Activated CD4-positive, alpha-beta memory T cell treated with anti-CD3 and anti-CD28 coated beads, Interleukin-2, amount 10 ng/mL, durations not matched to agents 7 days and 5 days (primary cell): ENCODE results near the gene VDAC2. TPM values are rescaled to one million over a fixed set of nuclear protein-coding genes. Genes with fewer than 3 reads are reported as not detected.
"Not testable (repeated sequence)": the region's sequence is repeated elsewhere in the genome, so short reads cannot be mapped to it uniquely, and the experiment has no call there.

Source experiments
- CTCF ChIA-PET: fragments of 350-600 bp; sonication (Branson Sonifier 250); formaldehyde crosslinking; loops from one replicate; lab custom pipeline; 2021; ENCODE audit warnings: antibody characterized with exemption, inconsistent platforms; lab: Charles Lee
- POLR2A ChIA-PET: fragments of 350-600 bp; sonication (Branson Sonifier 250); formaldehyde crosslinking; loops from one replicate; lab custom pipeline; 2021; ENCODE audit warnings: antibody characterized with exemption; lab: Charles Lee
- DNase-seq: peaks from one replicate; pipeline ENCODE4 v3.0.0-alpha.2; 2020
- H3K27ac Mint-ChIP-seq: one replicate; pipeline ENCODE4 v1.8.0; 2021; ENCODE audit warnings: mild to moderate bottlenecking, mixed read lengths
- H3K27me3 Mint-ChIP-seq: one replicate; pipeline ENCODE4 v1.8.0; 2021; ENCODE audit warnings: mixed read lengths
- H3K36me3 Mint-ChIP-seq: one replicate; pipeline ENCODE4 v1.8.0; 2021; ENCODE audit warnings: low read depth, mixed read lengths
- H3K4me1 Mint-ChIP-seq: one replicate; pipeline ENCODE4 v1.8.0; 2021; ENCODE audit warnings: mixed read lengths
- H3K4me3 Mint-ChIP-seq: one replicate; pipeline ENCODE4 v1.8.0; 2021; ENCODE audit warnings: mild to moderate bottlenecking, mixed read lengths
- H3K9me3 Mint-ChIP-seq: one replicate; pipeline ENCODE4 v1.8.0; 2021; ENCODE audit warnings: mixed read lengths
- total RNA-seq, 2 experiments: library from RNA; stranded (reverse); gene quantifications; one replicate each; pipeline ENCODE4 v1.2.3, GENCODE V29; 2021

Gene VDAC2
- total RNA-seq, 2 experiments from 2014 or later: 128 to 133 TPM

DNA sequence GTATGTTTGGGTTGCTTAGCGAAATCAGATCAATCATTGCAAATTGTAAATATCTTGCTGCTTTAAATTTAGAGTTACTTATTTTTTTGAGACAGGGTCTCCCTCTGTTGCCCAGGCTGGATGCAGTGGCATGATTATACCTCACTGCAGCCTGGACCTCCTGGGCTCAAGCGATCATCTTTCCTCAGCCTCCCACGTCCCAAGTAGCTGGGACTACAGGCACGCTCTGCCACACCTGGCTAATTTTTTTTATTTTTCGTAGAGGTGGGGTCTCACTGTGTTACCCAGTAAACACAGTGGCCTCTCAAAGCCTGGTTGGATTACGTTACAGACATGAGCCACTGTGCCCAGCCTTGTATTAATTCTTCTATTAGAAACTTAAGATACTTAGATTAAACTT, 1.7 kb downstream of the VDAC2 start:
- POLR2A ChIA-PET: interaction anchor here (0.5 to 5.1 kb wide), 6 partner anchors 11 to 1238 kb away, joined by 3 to 193 read pairs (median 34); partner anchors contain the start of genes COMTD1 and SAMD8
- CTCF ChIA-PET: interaction anchor here (4.4 to 5.2 kb wide), 2 partner anchors 20 to 25 kb away, joined by 54 to 130 read pairs; partner anchors contain the start of gene COMTD1
- Mint-ChIP-seq H3K36me3 (peaks cover 41% of the 10 kb centered on the region), H3K4me1 (peaks cover 47% of the 10 kb centered on the region), H3K4me3 (peak overlapping the region; percentile 50), H3K27me3 (no peaks in the 10 kb centered on the region), H3K27ac (peak overlapping the region; percentile 91), H3K9me3 (no peaks in the 10 kb centered on the region)
- DNase-seq: no peak

DNA sequence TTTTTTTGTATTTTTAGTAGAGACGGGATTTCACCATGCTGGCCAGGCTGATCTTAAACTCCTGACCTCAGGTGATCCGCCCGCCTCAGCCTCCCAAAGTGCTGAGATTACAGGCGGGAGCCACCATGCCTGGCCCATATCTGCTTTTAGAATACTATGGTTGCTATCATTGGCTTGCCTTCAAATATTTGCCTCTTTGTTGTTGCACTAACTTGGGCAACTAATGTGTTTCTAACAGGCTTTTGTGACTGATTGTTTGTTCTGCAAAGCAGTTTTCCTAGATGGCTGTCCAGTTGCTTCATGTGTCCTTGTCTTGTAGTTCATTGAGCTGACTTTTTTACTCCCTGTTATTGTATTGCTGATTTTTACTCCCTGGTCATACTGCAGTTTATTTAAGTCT, 9.7 kb downstream of the VDAC2 start:
- H3K27me3 Mint-ChIP-seq: no peaks in the 10 kb centered on the region
- H3K27ac Mint-ChIP-seq: no peak overlapping the region
- ChIA-PET CTCF (interaction anchor here (1.4 to 1.5 kb wide), 2 partner anchors 10 to 32 kb away, joined by 4 to 7 read pairs; no protein-coding TSS in a partner anchor), POLR2A (interaction anchor here (6.1 kb wide), 1 partner anchor 10 kb away, joined by 50 read pairs; the partner anchor contains the start of gene VDAC2)
- peaks cover 77% of the 10 kb centered on the region for H3K36me3 Mint-ChIP-seq
- H3K9me3 Mint-ChIP-seq: no peaks in the 10 kb centered on the region
- DNase-seq: no peak
- no peak overlapping the region for H3K4me3 Mint-ChIP-seq
- peaks cover 40% of the 10 kb centered on the region for H3K4me1 Mint-ChIP-seq

DNA sequence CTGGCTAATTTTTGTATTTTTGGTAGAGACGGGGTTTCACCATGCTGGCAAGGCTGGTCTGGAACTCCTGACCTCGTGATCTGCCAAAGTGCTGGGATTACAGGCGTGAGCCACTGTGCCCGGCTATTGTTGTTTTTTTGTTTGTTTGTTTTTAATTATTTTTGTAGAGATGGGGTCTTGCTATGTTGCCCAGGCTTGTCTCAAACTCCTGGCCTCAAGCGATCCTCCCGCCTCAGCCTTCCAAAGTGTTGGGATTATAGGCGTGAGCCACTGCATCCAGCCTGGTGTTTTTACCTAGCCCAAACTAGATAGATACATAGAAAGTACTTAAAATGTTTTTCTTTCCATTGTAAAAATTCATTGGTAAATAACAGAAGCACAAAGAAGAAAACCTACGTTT, 10.9 kb downstream of the VDAC2 start:
- not testable (repeated sequence) for H3K27me3 Mint-ChIP-seq, H3K9me3 Mint-ChIP-seq, H3K27ac Mint-ChIP-seq, H3K4me3 Mint-ChIP-seq, DNase-seq
- ChIA-PET POLR2A (interaction anchor here (6.1 kb wide), 1 partner anchor 11 kb away, joined by 50 read pairs; the partner anchor contains the start of gene VDAC2), CTCF (interaction anchor here (1.2 kb wide), 1 partner anchor 9 kb away, joined by 4 read pairs; no protein-coding TSS in a partner anchor)
- peaks cover 77% of the 10 kb centered on the region for H3K36me3 Mint-ChIP-seq
- peaks cover 42% of the 10 kb centered on the region for H3K4me1 Mint-ChIP-seq

DNA sequence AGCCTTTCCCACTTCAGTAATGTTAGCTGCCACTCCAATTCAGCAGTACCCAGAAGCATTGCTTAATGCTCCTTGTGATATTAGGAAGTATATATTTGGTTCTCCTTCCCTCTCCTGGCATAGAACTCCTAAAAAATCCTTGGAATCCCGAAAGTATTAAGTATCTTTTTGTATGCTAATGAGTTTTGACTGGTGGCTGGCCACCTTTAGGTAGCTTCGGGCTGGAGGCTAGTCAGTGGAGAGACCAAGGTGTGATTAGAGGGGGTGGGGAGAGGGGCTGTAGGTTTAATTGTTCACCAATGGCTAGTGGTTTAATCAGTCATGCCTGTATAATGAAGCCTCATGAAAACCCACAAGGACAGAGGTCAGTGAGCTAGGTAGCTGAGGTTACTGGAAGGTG, 12.9 kb downstream of the VDAC2 start:
- DNase-seq: no peak
- CTCF ChIA-PET: interaction anchor here (0.7 to 1.4 kb wide), 4 partner anchors 8 to 14 kb away, joined by 3 to 5 read pairs (median 3); partner anchors contain the start of gene COMTD1
- no peaks in the 10 kb centered on the region for H3K9me3 Mint-ChIP-seq
- H3K4me1 Mint-ChIP-seq: peaks cover 45% of the 10 kb centered on the region
- H3K36me3 Mint-ChIP-seq: peaks cover 62% of the 10 kb centered on the region
- no peak overlapping the region for H3K4me3 Mint-ChIP-seq
- H3K27me3 Mint-ChIP-seq: no peaks in the 10 kb centered on the region
- POLR2A ChIA-PET: interaction anchor here (0.7 to 6.1 kb wide), 3 partner anchors 10 to 24 kb away, joined by 3 to 50 read pairs (median 14); partner anchors contain the start of gene VDAC2
- no peak overlapping the region for H3K27ac Mint-ChIP-seq

DNA sequence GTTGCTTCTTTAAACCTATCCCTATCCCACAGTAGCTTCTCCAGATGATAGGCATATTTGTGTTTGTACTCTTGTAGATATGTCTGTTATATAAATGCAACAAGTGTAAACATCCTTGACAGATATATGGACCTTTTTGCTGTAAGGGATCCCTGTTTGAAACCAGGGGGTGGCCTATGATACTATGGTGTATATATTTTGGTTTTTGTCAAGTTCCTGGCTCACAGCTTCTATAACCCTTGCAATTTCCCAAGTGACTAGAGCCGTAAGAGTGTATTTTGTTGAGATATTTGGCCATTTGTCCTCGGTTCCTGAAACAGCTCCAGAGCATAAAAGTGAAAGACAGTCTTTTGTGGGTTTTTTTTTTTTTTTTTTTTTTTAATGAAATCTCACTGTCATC, 15.5 kb downstream of the VDAC2 start:
- no peaks in the 10 kb centered on the region for H3K9me3 Mint-ChIP-seq
- no peak for DNase-seq
- peaks cover 47% of the 10 kb centered on the region for H3K4me1 Mint-ChIP-seq
- ChIA-PET CTCF (interaction anchor here (1.4 to 2.0 kb wide), 2 partner anchors 10 to 38 kb away, joined by 6 to 7 read pairs; partner anchors contain the start of gene COMTD1), POLR2A (interaction anchor here (1.2 to 6.1 kb wide), 4 partner anchors 8 to 15 kb away, joined by 4 to 50 read pairs (median 16); partner anchors contain the start of gene VDAC2)
- H3K4me3 Mint-ChIP-seq: no peak overlapping the region
- peaks cover 69% of the 10 kb centered on the region for H3K36me3 Mint-ChIP-seq
- H3K27me3 Mint-ChIP-seq: no peaks in the 10 kb centered on the region
- peak overlapping the region; percentile 34 for H3K27ac Mint-ChIP-seq

DNA sequence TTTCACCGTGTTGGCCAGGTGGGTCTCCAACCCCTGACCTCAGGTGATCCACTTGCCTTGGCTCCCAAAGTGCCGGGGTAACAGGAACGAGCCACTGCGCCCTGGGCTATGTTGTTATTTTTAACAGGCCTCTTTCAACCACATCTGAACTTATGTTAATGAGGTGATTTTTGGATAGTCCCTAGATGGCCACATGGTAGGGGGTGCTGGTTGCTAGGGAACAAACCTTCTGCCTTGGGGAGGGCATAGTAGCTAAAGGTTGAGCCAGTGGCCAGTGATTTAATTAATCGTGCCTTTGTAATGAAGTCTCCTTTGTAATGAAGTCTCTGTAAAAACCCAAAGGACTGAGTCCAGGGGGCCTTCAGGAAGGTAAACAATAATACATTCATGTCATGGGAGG, 16.1 kb downstream of the VDAC2 start:
- H3K4me1 Mint-ChIP-seq: peaks cover 50% of the 10 kb centered on the region
- H3K9me3 Mint-ChIP-seq: no peaks in the 10 kb centered on the region
- DNase-seq: no peak
- no peak overlapping the region for H3K4me3 Mint-ChIP-seq
- no peaks in the 10 kb centered on the region for H3K27me3 Mint-ChIP-seq
- CTCF ChIA-PET: interaction anchor here (1.4 to 1.5 kb wide), 2 partner anchors 11 to 39 kb away, joined by 6 to 8 read pairs; no protein-coding TSS in a partner anchor
- POLR2A ChIA-PET: interaction anchor here (0.6 to 3.8 kb wide), 5 partner anchors 7 to 313 kb away, joined by 4 to 18 read pairs (median 9); partner anchors contain the start of gene VDAC2
- H3K36me3 Mint-ChIP-seq: peaks cover 69% of the 10 kb centered on the region
- peak overlapping the region; percentile 16 for H3K27ac Mint-ChIP-seq

DNA sequence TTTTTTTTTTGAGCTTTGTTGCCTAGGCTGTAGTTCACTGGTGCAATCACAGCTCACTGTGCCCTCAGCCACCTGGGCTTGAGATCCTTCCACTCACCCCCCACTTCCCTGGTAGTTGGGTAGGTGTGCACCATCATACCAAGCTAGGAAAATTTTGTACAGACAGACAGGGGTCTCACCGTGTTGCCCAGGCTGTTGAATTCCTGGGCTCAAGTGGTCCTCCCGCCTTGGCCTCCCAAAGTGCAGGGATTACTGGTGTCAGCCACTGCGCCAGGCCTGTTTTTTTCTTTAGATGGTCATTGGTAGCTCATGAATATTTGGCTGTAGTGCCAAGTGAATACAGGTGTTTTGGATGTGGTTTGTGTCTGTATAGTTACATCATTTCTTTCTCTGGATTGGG, 17.7 kb downstream of the VDAC2 start:
- Mint-ChIP-seq H3K4me1 (peaks cover 57% of the 10 kb centered on the region), H3K4me3 (no peak overlapping the region), H3K9me3 (no peaks in the 10 kb centered on the region), H3K27me3 (no peaks in the 10 kb centered on the region), H3K36me3 (peaks cover 72% of the 10 kb centered on the region), H3K27ac (peak overlapping the region; percentile 67)
- ChIA-PET POLR2A (interaction anchor here (1.7 to 2.6 kb wide), 4 partner anchors 12 to 41 kb away, joined by 4 to 18 read pairs (median 7); partner anchors contain the start of gene VDAC2), CTCF (interaction anchor here (1.0 to 11.0 kb wide), 3 partner anchors 9 to 40 kb away, joined by 3 to 215 read pairs (median 130); partner anchors contain the start of gene VDAC2)
- DNase-seq: no peak

DNA sequence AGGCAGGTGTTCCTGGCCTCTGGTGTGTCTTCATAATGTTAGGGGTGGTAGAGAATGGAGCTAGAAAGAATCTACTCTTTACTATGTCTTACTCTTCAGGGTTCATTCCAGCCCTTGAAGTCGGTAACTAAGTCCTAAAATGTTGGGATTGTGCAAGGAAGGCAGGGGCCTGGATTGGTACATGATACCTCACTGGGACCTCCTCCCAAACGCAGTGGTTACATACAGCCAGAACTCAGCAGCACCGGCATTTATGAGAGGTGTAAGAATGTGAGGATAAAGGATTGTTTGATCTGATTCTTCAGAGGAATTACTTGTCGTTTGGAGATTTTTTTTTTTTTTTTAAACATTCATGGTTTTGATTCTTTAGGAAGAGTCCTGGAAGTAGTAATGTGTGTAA, 18.2 kb downstream of the VDAC2 start:
- DNase-seq: no peak
- Mint-ChIP-seq H3K4me3 (no peak overlapping the region), H3K27ac (peak overlapping the region; percentile 67), H3K9me3 (no peaks in the 10 kb centered on the region), H3K27me3 (no peaks in the 10 kb centered on the region), H3K36me3 (peaks cover 69% of the 10 kb centered on the region), H3K4me1 (peaks cover 59% of the 10 kb centered on the region)
- POLR2A ChIA-PET: interaction anchor here (1.7 to 8.8 kb wide), 4 partner anchors 13 to 41 kb away, joined by 4 to 193 read pairs (median 12); partner anchors contain the start of gene VDAC2
- CTCF ChIA-PET: interaction anchor here (0.6 to 11.0 kb wide), 4 partner anchors 10 to 44 kb away, joined by 3 to 215 read pairs (median 66); partner anchors contain the start of gene VDAC2

DNA sequence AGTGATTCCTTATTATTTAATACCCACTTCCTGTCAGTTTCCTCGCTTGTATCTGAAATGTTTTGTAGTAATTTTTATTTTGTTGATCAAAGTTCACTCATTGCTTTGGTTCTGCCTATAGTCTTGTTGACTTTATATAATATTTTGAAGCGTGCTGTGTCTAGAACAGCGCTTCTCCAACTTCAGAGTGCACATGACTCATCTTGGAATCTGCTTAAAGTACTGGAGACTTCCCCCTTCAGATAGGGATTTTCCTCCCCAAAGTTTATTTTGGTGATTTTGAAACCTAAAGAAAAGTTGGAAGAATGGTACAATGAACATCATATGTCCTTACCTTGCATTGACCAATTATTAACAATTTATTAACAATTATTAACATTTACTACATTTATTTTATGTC, 19.4 kb downstream of the VDAC2 start:
- ChIA-PET POLR2A (interaction anchor here (0.6 to 8.8 kb wide), 6 partner anchors 12 to 644 kb away, joined by 3 to 193 read pairs (median 12); partner anchors contain the start of genes SAMD8 and VDAC2), CTCF (interaction anchor here (0.6 to 11.0 kb wide), 18 partner anchors 8 to 120 kb away, joined by 3 to 215 read pairs (median 5); partner anchors contain the start of genes SAMD8 and VDAC2)
- peaks cover 58% of the 10 kb centered on the region for H3K36me3 Mint-ChIP-seq
- no peak for DNase-seq
- H3K27me3 Mint-ChIP-seq: no peaks in the 10 kb centered on the region
- peak overlapping the region; percentile 48 for H3K27ac Mint-ChIP-seq
- peaks cover 49% of the 10 kb centered on the region for H3K4me1 Mint-ChIP-seq
- H3K9me3 Mint-ChIP-seq: no peaks in the 10 kb centered on the region
- H3K4me3 Mint-ChIP-seq: no peak overlapping the region

DNA sequence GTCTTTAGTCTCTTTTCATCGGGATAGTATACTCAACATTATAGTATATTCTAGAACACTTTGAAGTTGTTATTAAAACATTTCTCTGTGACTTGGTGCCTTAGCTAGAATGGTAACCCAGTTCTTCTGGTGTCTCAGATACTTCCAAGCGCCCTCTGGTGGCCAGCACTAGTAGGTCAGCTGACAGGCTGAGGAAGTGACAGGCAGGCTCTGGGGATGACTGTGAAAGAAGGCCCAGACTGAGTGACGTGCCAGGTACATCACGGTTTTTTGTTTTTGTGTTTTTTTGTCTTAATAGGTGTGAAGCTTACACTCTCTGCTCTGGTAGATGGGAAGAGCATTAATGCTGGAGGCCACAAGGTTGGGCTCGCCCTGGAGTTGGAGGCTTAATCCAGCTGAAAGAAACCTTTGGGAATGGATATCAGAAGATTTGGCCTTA, 20.0 kb downstream of the VDAC2 start:
- H3K9me3 Mint-ChIP-seq: no peaks in the 10 kb centered on the region
- H3K36me3 Mint-ChIP-seq: peaks cover 52% of the 10 kb centered on the region
- peak; percentile 94 for DNase-seq
- H3K4me1 Mint-ChIP-seq: peaks cover 43% of the 10 kb centered on the region
- peak overlapping the region; percentile 83 for H3K27ac Mint-ChIP-seq
- H3K27me3 Mint-ChIP-seq: no peaks in the 10 kb centered on the region
- CTCF ChIA-PET: interaction anchor here (0.6 to 11.0 kb wide), 19 partner anchors 9 to 968 kb away, joined by 3 to 215 read pairs (median 5); partner anchors contain the start of genes SAMD8 and VDAC2
- no peak overlapping the region for H3K4me3 Mint-ChIP-seq
- POLR2A ChIA-PET: interaction anchor here (0.6 to 8.8 kb wide), 6 partner anchors 13 to 645 kb away, joined by 3 to 193 read pairs (median 12); partner anchors contain the start of genes SAMD8 and VDAC2

DNA sequence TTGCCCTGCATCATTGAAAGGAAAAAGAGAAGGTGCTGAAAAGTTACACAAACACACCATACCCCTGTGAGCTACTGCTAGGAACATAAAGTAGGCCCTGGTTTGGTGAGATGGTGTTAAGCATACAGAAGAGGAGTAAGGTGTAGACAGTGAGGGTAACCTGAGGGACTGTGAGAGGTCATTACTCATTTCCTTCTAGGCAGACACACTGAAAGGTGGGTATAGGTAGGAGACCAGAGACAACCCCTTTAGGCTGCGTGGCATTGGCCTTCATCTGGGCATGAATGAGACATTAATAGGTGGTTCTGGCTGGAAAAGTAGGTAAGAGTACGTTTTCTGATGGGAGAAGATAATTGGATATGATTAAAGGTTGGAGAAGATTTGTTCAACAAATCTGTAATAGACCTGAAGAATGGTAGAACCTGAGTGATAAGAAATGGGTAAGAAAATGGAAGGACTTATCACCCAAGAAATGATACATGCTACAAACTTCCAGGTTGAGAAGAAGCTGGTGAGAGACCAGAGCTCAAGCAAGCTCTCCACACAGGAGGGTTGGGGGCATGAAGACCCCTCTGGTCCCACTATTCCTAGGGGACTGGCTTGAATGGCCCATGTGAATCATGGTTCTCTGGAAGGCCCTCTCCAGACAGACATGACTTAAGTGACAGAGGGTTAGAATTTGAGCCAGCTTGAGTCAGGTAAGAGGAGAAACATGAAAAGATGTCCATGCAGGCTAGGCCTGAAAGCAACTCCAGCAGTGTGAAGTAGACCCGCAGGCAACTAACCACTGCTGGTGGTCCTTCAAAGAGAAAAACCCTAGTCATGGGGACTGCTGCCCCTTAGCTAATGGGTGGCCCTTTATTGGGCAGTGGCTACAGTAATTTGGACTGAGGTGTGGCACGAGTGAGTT, 21.3 kb downstream of the VDAC2 start:
- CTCF ChIA-PET: interaction anchor here (0.6 to 11.0 kb wide), 7 partner anchors 8 to 970 kb away, joined by 3 to 215 read pairs (median 4); partner anchors contain the start of gene VDAC2
- Mint-ChIP-seq H3K4me3 (no peak overlapping the region), H3K36me3 (peaks cover 45% of the 10 kb centered on the region), H3K4me1 (peaks cover 42% of the 10 kb centered on the region), H3K27ac (peak overlapping the region; percentile 37), H3K27me3 (no peaks in the 10 kb centered on the region), H3K9me3 (no peaks in the 10 kb centered on the region)
- POLR2A ChIA-PET: interaction anchor here (2.3 to 8.8 kb wide), 3 partner anchors 14 to 121 kb away, joined by 11 to 193 read pairs (median 13); partner anchors contain the start of genes SAMD8 and VDAC2
- no peak for DNase-seq
